Stimulated activated CD8-positive, alpha-beta memory T cell treated with anti-CD3 and anti-CD28 coated beads, Interleukin-7, amount 100 ng/mL, for 4 hours (primary cell): ENCODE measurements around the gene GIMD1.
"Not testable (repeated sequence)": the region's sequence is repeated elsewhere in the genome, so short reads cannot be mapped to it uniquely, and the experiment has no call there.

ENCODE experiments used
- DNase-seq, 2 donors: peaks; one replicate each; pipeline ENCODE4 v3.0.0-alpha.2; 2020; ENCODE audit warnings: low read depth in 2 of 2

GIMD1 gene

DNA sequence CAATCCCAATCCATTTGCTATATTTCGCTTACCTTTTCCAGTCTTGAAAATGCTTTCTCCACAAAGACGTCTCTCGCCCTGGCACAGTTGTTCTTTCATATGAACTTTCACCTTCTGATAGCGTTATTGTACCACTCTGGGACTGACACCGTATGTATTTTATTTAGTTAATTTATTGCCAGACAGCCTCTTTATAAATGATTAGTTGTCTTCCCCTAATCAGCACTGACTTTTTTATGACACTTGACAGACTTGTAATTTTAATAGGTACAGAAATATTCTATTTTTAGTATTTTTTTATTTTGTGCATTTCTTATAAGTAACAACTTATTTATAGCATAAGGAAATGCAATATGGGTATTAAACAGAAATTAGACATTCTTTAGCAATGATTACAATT lies at the start of gene GIMD1:
GIMD1 (minus strand) TSS at position 101 of the 400 bp plus-strand sequence. CDS start 1,343 bp downstream, outside the sequence.
- no peak for DNase-seq

DNA sequence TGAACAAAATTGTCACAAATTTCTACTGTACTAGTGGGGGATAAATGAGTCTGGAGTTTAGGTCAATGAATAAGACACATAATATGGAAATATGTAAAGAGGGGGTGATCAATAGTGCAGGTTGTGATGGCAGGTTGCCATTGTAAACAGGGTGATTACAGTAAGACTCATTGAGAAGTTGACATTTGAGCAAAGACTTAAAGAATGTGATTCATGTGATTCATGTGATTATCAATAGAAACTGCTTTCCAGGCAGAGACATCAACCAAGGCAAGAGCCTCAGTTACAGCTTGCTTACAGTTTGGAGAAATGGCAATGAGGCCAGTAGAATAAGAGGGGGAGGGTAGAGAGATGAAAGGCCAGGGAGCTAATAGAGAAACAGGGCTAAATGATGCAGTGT lies 45.8 kb upstream of the GIMD1 start:
- DNase-seq: no peak

DNA sequence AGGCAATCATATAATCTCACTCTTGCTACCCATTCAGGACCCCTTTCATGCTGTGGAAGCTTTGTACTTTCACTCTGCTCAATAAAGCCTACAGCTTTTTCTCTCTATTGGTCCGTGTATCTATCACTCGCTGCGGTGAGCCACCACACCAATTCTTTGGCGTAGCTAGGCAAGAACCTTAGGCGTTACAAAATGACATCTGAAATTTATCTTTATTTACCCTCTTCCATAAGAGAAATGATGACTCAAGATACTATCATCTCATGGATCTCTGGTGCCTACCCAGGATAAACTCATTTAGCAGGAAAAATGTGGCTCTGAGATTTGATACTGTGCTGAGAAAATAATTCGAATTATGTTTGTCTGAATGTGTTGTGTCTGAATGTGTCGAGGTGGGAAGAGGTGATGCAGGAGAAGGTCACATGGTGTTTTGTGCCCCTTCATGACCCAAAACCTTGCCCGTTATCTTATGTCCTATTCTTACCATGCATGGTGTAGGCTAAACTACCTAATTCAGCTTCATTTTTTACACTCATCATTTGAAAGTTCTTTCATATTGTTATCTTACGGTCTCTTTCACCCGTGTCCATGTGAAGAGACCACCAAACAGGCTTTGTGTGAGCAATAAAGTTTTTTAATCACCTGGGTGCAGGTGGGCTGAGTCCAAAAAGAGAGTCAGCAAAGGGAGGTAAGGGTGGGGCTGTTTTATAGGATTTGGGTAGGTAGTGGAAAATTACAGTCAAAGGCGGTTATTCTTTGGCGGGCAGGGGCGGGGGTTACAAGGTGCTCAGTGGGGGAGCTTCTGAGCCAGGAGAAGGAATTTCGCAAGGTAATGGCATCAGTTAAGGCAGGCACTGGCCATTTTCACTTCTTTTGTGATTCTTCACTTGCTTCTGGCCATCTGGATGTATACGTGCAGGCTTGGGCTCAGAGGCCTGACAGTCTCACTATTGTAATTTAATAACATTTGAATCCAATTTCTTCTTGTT lies 41.6 kb upstream of the GIMD1 start:
- DNase-seq: no peak

DNA sequence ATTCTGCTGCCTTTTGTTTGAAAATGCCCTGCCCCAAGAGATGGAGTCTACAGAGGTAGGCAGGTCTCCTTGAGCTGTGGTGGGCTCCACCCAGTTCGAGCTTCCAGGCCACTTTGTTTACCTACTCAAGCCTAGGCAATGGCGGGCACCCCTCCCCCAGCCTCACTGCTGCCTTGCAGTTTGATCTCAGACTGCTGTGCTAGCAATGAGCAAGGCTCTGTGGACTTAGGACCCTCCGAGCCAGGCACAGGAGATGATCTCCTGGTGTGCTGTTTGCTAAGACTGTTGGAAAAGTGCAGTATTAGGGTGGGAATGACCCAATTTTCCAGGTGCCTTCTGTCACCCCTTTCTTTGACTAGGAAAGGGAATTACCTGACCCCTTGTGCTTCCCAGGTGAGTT lies 39.4 kb upstream of the GIMD1 start:
- DNase-seq: not testable (repeated sequence)

DNA sequence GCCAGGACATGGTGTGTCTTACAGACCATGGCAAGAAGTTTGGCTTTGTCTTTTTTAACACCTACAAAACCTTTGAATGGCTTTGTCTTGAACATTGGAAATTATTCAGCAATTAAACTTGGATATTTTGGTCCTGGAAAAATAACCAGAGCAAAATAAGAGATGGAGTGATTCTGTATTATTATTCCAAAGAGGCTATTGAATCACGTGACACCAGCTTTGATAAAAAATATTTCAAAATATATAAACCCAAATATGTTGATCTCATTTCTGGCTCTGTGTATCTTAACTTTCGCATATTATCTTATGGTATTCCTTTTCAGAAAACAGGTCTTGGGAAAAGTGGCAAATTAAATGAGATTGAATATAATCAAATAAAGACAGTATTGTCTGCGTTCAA lies 32.6 kb upstream of the GIMD1 start:
- no peak for DNase-seq

DNA sequence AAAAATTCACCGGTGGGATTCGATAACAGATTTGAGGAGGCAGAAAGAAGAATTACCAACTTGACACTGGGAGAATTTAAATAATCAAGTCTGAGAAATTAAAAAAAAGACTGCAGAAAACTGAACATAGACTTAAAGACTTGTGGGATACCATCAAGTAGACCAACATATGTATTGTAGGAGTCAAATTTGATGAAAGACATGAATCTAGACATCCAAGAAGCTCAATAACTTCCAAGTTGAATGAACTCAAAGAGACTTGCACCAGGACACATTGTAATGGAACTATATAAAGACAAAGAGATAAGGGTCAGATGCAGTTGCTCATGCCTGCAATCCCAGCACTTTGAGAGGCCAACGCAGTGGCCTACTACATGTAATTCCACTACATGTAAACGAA lies 30.3 kb upstream of the GIMD1 start:
- DNase-seq: not testable (repeated sequence)

DNA sequence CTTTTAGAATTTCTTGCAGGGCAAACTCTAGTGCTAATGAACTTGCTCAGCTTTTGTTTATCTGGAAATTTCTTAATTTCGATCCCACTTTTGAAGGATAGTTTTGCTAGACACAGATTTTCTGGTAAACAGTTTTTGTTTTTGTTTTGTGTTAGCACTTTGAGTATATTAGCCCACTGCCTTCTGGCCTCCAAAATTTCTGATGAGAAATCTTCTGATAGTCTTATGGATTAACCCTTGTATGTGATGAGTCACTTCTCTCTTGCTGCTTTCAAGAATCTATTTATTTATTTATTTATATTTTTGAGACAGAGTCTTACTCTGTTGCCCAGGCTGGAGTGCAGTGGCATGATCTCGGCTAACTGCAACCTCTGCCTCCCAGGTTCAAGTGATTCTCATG lies 27.0 kb upstream of the GIMD1 start:
- DNase-seq: no peak

DNA sequence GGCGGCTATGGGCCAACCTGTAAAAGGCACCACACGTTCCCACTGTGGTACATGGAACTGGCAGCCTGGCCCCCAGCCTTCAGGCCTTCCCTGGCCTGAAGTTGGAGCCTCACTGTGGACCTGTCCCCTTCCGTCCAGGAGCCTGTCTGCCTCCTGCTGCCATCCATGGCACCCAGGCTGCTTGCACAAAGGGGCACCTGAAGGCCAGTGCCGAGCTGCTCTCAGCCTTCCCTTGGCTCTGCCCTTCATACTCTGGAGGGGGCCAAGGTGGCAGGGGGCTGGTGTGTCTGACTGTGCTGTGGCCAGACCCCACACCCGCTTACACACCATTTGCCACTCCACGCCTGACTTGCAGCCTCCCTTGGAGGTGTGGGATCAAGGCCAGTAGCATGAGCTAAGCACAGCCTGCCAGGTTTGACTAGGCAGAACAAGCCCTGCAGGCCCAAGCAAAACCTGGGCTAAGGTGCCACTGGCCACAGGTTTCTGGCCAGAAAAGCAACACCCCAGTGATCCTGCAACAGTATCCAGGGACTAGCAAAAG lies 17.3 kb upstream of the GIMD1 start:
- DNase-seq: no peak

DNA sequence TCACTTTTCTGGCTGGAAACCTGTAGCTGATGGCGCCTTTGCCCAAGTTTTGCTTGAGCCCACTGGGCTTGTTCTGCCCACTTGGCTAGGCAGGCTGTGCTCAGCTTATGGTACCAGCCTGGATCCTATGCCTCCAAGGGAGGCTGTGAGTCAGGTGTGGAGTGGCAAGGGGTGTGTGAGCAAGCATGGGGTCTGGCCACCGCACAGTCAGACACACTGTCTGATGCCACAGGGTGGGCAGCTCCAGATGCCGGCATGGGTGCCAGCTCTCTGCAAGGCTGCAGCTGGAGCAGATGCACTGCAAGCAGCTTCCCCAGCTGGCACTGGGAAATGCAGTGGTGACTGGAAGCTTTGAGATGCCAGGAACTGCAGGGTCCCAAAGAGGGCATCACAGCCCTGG lies 16.3 kb upstream of the GIMD1 start:
- no peak for DNase-seq

DNA sequence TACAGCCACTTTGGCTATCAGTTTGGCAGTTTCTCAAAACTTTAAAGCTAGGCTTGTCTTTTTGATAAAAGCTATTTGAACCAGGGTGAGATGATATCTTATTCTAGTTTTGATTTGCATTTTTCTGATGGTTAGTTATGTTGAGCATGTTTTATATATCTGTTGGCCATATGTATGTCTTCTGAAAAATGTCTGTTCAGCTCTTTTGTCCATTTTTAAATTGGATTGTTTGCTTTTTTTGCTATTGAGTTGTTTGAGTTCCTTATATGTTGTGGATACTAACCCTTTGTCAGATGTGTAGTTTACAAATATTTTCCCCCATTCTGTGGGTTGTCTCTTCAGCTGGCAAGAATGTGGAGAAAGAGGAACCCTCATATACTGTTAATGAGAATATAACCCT lies 11.6 kb upstream of the GIMD1 start:
- no peak for DNase-seq

DNA sequence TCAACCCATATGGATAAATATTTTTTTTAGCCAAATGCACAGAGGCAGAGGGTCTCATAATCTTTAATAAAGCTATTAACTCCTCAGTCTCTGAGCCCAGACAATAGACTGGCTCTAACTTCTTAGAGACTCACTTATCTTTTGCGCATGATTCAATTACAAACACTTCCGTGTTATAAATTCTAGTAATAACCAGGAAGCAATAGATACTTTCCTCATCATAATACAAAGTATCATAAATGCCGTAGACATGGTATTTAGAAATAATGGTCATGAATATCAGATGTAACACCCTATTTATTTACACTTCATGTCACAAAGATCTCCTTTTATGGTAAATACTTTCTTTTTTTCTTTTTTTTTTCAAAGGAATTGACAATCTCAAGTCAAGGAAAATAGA lies 4.4 kb upstream of the GIMD1 start:
- DNase-seq: no peak

DNA sequence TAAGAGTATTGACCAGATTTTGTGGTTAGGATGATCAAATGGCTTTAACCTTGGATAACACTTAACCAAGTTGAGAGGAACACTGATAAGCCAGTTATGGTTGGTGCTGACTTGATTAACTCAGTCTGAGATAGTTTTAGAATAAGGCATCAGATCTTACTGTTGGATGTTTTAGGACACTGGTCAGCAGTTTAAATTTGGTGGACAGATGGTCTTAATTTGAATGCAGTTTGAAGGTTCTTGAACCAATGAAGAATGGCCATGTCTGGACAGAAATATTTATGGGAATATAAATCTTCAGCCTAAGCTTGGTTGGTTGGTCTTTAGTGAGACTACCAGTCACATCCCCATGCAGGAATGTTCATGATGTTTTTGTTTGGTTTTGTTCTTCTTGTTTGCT lies 2.6 kb upstream of the GIMD1 start:
- DNase-seq: no peak

DNA sequence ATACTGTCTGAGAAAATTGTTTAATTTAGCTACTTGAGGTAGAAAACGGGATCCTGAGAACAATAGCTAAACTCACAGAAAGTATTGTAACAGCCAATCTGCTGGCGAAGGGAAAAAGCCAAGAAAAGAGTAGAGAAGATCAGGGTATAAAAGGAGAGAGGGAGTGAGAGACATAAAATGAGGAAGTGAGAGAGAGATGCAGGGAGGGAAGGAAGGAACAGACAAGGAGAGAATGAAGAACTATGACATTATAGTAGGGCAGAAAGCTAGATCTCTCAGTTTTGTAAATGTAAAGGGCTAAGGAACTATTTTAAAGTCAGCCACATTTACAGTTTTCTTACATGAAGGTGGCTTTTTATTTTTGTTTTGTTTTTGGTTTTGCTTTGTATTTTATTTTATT lies 1.6 kb upstream of the GIMD1 start:
- DNase-seq: no peak

DNA sequence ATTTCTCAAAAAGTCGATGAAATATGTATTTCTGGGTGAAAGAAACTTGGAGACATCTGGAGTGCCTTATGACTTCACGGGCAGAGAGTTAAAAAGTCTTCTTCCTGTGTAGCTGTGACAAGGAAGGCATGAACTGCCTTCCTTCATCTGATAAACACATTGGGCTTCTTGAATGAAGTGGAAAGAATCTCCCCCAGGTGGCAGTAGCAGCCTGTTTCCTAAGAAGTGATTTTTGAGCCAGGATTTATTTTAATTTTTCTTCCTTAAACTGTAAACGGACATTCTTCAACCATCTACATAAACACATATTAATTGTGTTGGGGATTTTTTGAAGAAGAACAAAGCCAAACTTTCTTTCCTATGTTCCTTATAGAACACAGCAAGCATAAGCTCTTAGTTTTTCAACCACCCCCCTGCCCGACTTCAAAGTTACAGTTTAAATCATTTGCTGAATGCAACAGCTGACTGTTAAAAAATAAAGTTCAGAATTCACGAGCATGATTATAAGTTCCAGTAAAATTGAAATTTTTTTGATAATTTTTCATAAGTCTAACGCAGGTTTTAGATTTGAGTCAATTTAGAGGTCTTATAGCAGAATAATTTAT lies 980 bp upstream of the GIMD1 start:
- DNase-seq: no peak

DNA sequence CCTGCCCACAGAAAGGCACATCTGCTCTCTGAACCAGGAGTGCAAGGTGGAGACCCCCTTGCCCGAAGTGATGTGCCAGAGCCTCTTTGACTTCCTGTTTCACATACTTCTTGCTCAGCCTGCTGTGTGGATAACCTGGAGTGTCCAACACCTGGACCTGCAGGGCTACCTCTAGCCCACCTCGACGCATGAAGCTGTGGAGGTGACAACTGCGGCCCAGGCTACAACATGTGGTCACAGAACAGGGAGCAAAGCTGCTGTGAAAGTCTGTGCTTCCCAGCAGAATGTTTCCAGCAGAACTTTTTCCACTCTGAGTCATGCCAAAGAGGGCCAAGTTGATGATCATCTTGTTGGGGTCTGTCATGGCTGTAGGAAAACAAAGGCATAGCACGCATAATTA lies 1.5 kb downstream of the GIMD1 start:
- DNase-seq: no peak

DNA sequence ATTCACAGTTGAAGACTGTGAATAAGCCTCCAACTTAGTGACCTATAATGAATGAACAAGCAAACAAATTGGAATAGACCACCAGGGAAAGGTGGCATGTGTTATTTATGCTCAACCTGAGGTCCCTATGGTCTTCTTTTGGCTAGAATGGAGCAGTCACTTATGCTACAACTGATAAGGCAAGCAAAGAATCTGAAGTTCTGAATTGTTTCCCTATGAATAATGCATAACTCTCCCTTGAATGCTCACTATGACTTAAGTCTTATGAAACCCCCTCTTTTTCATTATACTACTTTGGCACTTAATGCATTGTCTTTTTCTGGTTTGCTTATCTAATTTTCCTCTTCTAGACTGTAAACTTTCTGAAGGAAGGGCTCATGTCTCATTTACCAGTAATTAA lies 2.6 kb downstream of the GIMD1 start:
- DNase-seq: no peak

DNA sequence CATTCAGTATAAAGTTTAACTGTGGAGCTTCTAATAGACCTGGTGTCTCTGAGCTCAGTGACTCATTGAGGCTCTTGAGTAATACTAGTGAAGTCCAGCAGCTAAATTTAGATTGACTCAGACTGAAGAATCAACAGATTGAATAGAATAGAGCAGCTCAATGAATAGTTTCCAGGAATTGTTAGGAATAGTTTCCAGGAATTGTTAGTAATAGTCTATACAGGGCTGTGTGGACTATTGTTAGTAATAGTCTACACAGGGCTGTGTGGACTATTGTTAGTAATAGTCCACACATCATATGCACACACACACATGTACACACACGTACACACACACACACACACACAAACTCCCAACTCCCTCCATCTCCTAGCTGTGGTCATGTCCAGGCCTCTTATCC lies 3.0 kb downstream of the GIMD1 start:
- DNase-seq: no peak

DNA sequence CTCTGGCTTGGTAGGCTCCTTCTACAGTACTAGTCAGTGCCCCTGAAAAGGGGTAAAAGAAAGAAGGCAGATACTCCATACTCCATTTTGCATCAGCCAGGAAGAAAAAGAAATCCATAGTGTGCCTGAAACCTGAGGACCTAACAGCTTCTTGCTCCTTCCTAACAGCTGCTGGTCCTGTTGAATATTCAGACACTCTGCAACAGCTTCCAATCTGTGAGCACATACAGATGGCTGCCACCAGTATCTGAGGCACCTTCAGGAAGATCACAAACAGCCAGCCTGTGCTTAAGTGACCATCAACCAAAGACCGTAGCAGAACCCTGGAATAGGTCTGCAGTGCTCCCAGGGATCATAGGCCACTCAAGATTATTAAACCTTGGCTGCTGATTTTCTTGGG lies 4.3 kb downstream of the GIMD1 start:
- no peak for DNase-seq

DNA sequence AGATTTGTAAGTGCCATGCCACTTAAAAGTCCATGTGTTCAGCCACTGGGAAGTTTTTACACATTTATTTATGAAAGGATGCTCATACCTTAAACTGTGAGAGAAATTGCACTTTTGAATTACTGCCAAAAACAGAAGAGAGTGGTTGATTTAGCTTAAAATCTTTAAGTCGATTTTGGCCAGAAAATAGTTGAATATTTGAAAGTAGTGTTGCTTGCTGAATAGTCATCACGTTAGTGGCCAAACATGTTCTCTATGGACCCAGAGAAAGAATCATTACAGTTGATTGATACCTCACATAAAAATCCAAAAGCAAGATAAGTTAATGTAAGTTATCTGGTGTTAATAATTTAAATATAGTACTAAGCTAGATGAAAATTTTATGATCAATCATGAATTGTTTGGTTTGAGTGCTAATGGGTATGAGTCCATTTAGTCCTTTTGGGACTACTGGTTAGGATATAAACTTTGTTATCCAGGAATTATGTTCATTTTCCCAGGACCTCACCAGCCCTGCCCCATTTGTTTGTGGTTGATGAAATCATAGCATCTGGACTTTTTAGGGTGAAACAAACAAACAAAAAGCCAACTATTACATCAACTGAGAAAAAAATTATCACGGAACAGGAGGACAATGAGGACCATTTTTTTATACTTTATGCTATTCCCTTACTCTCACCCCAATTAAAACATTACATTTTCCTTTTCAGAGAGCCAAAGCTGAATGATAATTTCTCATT lies 6.3 kb downstream of the GIMD1 start:
- DNase-seq: no peak

DNA sequence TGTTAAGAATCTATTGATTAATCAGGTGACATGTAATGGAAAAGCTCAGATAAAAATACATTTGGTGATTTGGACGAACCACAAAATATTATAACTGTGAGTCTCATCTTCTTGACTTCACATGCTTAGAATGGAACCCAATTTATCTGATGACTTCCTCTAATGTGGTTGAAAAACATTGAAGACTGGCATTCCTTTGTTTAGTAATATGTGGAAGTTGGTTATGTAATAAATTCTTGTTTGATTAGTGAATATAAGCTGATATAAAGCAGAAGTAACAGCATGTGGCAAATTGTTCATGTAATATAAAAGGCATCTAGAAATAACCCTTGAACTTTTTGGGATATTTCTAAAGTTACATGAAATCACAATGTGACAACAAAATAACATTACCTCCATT lies 9.7 kb downstream of the GIMD1 start:
- DNase-seq: no peak

DNA sequence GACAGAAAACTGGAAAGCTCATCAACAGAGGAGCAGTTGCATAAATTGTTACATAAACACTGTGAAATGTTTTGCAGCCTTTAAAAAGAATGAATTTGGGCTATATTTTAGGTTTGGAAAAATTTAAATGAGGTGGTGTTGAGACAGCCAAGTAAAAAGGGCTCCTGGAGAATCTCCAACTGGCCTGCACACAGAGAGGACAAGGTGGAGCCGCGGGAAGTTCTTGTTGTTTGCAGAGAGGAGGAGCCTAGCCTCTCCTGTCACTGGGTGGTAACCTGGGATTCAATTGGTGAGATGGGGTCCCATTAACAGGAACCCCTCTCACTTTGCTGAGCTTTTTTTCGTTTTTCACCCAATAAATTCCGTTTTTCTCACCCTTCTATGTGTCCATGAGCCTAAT lies 13.4 kb downstream of the GIMD1 start:
- no peak for DNase-seq

DNA sequence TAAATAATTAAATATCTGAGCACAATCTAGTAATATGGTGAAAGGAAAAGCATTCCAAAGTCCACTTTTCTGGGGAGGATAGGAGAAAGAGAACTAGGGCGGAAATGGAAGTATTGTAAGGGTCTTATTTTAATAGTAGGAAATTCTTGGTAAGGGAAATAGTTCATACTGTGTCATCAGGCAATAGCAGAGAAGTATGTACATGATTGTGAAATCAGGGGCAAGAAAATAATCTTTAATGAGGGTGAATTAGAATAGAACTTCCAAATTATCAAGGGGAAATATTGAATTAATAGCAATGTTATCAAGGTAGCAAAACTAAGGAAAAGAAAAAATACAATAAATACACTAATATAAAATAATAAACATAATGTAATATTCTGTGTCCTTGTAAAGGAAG lies 14.8 kb downstream of the GIMD1 start:
- no peak for DNase-seq
